ENCODE data around the gene FBXL17.

The FBXL17 gene

DNA sequence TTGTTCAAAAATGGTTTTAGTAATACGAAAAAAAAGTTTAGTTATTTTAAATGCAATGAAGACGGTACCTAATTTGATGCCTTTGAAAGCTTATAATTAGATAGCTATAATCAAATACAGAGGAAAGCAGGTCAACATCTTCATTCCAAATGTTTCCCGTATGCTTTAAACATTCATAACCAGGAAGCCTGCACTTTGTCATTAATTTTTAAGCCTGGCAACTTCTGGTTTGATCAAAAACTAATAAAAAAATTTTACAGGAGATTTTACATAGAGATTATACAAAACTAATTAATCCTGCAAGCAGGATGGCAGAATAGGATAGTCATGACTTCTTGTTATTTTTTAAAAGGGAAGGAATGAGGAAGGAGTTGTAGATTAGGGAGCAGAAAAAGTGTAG lies 353.0 kb downstream of the FBXL17 start (continued):
- TF ChIP-seq, protein P1, sequence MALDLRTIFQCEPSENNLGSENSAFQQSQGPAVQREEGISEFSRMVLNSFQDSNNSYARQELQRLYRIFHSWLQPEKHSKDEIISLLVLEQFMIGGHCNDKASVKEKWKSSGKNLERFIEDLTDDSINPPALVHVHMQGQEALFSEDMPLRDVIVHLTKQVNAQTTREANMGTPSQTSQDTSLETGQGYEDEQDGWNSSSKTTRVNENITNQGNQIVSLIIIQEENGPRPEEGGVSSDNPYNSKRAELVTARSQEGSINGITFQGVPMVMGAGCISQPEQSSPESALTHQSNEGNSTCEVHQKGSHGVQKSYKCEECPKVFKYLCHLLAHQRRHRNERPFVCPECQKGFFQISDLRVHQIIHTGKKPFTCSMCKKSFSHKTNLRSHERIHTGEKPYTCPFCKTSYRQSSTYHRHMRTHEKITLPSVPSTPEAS (tag by site-specific recombination; IDR thresholded peaks at IDR 0.05): no peak
- TF ChIP-seq ZNF670 (tag by site-specific recombination; IDR thresholded peaks at IDR 0.05; ENCODE audit: low read depth): no peak
- TF ChIP-seq, protein P2, sequence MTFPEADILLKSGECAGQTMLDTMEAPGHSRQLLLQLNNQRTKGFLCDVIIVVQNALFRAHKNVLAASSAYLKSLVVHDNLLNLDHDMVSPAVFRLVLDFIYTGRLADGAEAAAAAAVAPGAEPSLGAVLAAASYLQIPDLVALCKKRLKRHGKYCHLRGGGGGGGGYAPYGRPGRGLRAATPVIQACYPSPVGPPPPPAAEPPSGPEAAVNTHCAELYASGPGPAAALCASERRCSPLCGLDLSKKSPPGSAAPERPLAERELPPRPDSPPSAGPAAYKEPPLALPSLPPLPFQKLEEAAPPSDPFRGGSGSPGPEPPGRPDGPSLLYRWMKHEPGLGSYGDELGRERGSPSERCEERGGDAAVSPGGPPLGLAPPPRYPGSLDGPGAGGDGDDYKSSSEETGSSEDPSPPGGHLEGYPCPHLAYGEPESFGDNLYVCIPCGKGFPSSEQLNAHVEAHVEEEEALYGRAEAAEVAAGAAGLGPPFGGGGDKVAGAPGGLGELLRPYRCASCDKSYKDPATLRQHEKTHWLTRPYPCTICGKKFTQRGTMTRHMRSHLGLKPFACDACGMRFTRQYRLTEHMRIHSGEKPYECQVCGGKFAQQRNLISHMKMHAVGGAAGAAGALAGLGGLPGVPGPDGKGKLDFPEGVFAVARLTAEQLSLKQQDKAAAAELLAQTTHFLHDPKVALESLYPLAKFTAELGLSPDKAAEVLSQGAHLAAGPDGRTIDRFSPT (tag by site-specific recombination; IDR thresholded peaks at IDR 0.05): no peak
- TF ChIP-seq, protein P3, sequence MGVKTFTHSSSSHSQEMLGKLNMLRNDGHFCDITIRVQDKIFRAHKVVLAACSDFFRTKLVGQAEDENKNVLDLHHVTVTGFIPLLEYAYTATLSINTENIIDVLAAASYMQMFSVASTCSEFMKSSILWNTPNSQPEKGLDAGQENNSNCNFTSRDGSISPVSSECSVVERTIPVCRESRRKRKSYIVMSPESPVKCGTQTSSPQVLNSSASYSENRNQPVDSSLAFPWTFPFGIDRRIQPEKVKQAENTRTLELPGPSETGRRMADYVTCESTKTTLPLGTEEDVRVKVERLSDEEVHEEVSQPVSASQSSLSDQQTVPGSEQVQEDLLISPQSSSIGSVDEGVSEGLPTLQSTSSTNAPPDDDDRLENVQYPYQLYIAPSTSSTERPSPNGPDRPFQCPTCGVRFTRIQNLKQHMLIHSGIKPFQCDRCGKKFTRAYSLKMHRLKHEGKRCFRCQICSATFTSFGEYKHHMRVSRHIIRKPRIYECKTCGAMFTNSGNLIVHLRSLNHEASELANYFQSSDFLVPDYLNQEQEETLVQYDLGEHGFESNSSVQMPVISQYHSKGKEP (tag by site-specific recombination; IDR thresholded peaks at IDR 0.05): no peak

DNA sequence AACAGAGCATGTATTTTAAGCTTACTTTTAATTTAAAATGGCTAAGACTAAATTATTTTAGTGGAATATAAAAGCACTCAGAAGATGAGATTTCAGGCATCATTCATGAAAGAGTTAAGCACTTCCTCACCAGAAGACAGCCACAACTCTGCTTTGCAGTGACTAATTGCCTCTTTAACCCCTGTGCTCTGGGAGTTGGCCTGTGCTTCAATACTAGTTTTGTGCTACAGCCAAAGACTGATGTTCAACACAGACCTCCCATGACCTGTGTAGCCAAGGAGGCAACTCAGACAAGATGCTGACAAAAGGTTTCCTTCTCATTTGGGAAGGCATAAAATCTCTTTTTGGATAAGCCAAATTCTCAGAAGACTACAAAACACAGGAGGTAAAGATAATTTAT lies 353.5 kb downstream of the FBXL17 start:
- CTCF ChIA-PET: no interaction called here
- Histone ChIP-seq H3K4me3 (ENCODE audit: low read depth, low read length) (no peak overlapping the region), H3K9me3 (ENCODE audit: control insufficient read depth, insufficient read depth, low read depth, low read length) (no peaks in the 10 kb centered on the region), H3K4me1 (ENCODE audit: control insufficient read depth, insufficient read depth, low read length) (0 out of 2 replicates have a peak, but pooled peaks cover 2% of the 10 kb centered on the region), H3K36me3 (ENCODE audit: control insufficient read depth in 2 of 2, insufficient read depth in 1 of 2, low read length in 2 of 2) (no peaks in the 10 kb centered on the region), H3K27ac (ENCODE audit: extremely low read depth, low read depth, low read length) (no peak overlapping the region)
- POLR2A ChIA-PET: no interaction called here
- TF ChIP-seq BCL11B (tag by site-specific recombination; IDR thresholded peaks at IDR 0.05; ENCODE audit: low read depth) (no peak), REPIN1 (tag by site-specific recombination; IDR thresholded peaks at IDR 0.05; ENCODE audit: low read depth) (no peak), ZNF830 (tag by site-specific recombination; IDR thresholded peaks at IDR 0.05; ENCODE audit: low read depth) (no peak), ZNF747 (tag by site-specific recombination; IDR thresholded peaks at IDR 0.05) (no peak), ZNF530 (tag by site-specific recombination; IDR thresholded peaks at IDR 0.05; ENCODE audit: low read depth) (no peak), ZNF48 (tag by site-specific recombination; IDR thresholded peaks at IDR 0.05) (no peak), ZBTB8A (tag by site-specific recombination; IDR thresholded peaks at IDR 0.05) (no peak), GLI2 (tag by site-specific recombination; IDR thresholded peaks at IDR 0.05; ENCODE audit: borderline replicate concordance, low read depth) (no peak), ZNF521 (tag by site-specific recombination; IDR thresholded peaks at IDR 0.05) (no peak), ZNF24 (tag by site-specific recombination; IDR thresholded peaks at IDR 0.05) (no peak), WT1 (tag by site-specific recombination; IDR thresholded peaks at IDR 0.05) (no peak), ZNF16 (tag by site-specific recombination; IDR thresholded peaks at IDR 0.05; ENCODE audit: low read depth) (no peak), ZNF426 (tag by site-specific recombination; IDR thresholded peaks at IDR 0.05) (no peak), SP3 (tag by site-specific recombination; IDR thresholded peaks at IDR 0.05) (no peak), ZNF610 (tag by site-specific recombination; IDR thresholded peaks at IDR 0.05; ENCODE audit: borderline replicate concordance) (no peak)
- TF ChIP-seq, protein P4, sequence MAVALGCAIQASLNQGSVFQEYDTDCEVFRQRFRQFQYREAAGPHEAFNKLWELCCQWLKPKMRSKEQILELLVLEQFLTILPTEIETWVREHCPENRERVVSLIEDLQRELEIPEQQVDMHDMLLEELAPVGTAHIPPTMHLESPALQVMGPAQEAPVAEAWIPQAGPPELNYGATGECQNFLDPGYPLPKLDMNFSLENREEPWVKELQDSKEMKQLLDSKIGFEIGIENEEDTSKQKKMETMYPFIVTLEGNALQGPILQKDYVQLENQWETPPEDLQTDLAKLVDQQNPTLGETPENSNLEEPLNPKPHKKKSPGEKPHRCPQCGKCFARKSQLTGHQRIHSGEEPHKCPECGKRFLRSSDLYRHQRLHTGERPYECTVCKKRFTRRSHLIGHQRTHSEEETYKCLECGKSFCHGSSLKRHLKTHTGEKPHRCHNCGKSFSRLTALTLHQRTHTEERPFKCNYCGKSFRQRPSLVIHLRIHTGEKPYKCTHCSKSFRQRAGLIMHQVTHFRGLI (tag by site-specific recombination; IDR thresholded peaks at IDR 0.05): no peak
- TF ChIP-seq, protein P5, sequence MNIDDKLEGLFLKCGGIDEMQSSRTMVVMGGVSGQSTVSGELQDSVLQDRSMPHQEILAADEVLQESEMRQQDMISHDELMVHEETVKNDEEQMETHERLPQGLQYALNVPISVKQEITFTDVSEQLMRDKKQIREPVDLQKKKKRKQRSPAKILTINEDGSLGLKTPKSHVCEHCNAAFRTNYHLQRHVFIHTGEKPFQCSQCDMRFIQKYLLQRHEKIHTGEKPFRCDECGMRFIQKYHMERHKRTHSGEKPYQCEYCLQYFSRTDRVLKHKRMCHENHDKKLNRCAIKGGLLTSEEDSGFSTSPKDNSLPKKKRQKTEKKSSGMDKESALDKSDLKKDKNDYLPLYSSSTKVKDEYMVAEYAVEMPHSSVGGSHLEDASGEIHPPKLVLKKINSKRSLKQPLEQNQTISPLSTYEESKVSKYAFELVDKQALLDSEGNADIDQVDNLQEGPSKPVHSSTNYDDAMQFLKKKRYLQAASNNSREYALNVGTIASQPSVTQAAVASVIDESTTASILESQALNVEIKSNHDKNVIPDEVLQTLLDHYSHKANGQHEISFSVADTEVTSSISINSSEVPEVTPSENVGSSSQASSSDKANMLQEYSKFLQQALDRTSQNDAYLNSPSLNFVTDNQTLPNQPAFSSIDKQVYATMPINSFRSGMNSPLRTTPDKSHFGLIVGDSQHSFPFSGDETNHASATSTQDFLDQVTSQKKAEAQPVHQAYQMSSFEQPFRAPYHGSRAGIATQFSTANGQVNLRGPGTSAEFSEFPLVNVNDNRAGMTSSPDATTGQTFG (tag by site-specific recombination; IDR thresholded peaks at IDR 0.05; ENCODE audit: borderline replicate concordance): no peak
- TF ChIP-seq, protein P6, sequence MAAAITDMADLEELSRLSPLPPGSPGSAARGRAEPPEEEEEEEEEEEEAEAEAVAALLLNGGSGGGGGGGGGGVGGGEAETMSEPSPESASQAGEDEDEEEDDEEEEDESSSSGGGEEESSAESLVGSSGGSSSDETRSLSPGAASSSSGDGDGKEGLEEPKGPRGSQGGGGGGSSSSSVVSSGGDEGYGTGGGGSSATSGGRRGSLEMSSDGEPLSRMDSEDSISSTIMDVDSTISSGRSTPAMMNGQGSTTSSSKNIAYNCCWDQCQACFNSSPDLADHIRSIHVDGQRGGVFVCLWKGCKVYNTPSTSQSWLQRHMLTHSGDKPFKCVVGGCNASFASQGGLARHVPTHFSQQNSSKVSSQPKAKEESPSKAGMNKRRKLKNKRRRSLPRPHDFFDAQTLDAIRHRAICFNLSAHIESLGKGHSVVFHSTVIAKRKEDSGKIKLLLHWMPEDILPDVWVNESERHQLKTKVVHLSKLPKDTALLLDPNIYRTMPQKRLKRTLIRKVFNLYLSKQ (tag by site-specific recombination; IDR thresholded peaks at IDR 0.05; ENCODE audit: borderline replicate concordance): no peak
- TF ChIP-seq, protein P7, sequence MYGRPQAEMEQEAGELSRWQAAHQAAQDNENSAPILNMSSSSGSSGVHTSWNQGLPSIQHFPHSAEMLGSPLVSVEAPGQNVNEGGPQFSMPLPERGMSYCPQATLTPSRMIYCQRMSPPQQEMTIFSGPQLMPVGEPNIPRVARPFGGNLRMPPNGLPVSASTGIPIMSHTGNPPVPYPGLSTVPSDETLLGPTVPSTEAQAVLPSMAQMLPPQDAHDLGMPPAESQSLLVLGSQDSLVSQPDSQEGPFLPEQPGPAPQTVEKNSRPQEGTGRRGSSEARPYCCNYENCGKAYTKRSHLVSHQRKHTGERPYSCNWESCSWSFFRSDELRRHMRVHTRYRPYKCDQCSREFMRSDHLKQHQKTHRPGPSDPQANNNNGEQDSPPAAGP (tag by site-specific recombination; IDR thresholded peaks at IDR 0.05): no peak
- TF ChIP-seq, protein P8, sequence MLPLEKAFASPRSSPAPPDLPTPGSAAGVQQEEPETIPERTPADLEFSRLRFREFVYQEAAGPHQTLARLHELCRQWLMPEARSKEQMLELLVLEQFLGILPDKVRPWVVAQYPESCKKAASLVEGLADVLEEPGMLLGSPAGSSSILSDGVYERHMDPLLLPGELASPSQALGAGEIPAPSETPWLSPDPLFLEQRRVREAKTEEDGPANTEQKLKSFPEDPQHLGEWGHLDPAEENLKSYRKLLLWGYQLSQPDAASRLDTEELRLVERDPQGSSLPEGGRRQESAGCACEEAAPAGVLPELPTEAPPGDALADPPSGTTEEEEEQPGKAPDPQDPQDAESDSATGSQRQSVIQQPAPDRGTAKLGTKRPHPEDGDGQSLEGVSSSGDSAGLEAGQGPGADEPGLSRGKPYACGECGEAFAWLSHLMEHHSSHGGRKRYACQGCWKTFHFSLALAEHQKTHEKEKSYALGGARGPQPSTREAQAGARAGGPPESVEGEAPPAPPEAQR (tag by site-specific recombination; IDR thresholded peaks at IDR 0.05): no peak
